SU-DHL-6 (cell line): ENCODE data around the gene ZNF862.

Source experiments
- EZH2phosphoT487 ChIP-seq: fragments of 200-600 bp; sonication (generic), shearing (Covaris generic); conservative IDR thresholded peaks from 2 replicates; pipeline ENCODE4 v1.6.1; 2018; ENCODE audit warnings: mild to moderate bottlenecking, antibody characterized with exemption, low read length, moderate library complexity, mixed read lengths
- TF ChIP-seq, protein P1 (sequence below): fragments of 200-600 bp; sonication (generic); IDR thresholded peaks from one replicate; pipeline ENCODE4 v1.5.1; 2017; ENCODE audit warnings: antibody characterized with exemption, mild to moderate bottlenecking, low read length, moderate library complexity; ENCODE audit not compliant: insufficient read depth, poor library complexity, severe bottlenecking

DNA sequence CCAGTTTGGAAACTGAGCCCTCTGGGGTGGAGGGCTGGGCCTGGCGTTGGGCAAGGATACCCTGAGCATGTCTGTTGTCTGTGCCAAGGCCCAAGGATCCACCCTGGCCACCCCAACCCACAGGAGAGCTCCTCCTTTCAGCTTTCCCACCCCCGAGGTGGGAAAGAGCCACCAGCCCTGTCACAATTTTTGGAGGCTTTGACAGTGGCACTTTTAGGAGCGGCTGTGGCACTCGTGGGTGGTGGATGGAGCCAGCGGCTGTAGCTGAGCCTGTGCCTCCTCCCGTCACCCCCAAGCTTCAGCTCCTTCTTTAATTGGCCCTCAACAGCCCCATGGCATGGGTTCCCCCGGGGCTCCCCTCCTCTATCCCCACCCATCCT is 18.2 kb upstream of the ZNF862 start:
- TF ChIP-seq, protein P1, sequence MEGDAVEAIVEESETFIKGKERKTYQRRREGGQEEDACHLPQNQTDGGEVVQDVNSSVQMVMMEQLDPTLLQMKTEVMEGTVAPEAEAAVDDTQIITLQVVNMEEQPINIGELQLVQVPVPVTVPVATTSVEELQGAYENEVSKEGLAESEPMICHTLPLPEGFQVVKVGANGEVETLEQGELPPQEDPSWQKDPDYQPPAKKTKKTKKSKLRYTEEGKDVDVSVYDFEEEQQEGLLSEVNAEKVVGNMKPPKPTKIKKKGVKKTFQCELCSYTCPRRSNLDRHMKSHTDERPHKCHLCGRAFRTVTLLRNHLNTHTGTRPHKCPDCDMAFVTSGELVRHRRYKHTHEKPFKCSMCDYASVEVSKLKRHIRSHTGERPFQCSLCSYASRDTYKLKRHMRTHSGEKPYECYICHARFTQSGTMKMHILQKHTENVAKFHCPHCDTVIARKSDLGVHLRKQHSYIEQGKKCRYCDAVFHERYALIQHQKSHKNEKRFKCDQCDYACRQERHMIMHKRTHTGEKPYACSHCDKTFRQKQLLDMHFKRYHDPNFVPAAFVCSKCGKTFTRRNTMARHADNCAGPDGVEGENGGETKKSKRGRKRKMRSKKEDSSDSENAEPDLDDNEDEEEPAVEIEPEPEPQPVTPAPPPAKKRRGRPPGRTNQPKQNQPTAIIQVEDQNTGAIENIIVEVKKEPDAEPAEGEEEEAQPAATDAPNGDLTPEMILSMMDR: no peak
- no peak for TF ChIP-seq EZH2phosphoT487
